AG08395 (cell line): ENCODE results near the gene TRPM3.

Source experiments
- DNase-seq: peaks from one replicate; pipeline ENCODE4 v3.0.0; 2012; ENCODE audit warnings: mixed read lengths, low spot score

Gene TRPM3

DNA sequence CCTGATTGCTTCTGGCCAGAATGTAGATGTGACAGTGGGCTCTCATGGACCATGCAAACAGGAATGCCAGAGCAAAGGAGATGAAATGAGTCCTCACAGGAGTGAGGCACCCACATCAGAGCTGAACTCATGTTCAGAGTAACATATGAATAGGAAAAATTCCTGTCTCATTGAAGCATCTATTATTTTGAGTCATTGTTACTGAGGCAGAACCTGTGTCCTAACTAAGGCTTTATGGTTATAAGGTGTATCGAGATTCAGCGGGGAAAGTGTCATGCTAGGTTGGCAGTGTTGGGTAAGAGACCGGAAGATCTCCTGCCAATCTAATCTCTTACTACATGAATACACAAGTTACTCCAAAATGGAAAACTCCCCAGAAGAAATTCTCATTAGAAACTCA, 304.1 kb downstream of the TRPM3 start:
- no peak for DNase-seq

DNA sequence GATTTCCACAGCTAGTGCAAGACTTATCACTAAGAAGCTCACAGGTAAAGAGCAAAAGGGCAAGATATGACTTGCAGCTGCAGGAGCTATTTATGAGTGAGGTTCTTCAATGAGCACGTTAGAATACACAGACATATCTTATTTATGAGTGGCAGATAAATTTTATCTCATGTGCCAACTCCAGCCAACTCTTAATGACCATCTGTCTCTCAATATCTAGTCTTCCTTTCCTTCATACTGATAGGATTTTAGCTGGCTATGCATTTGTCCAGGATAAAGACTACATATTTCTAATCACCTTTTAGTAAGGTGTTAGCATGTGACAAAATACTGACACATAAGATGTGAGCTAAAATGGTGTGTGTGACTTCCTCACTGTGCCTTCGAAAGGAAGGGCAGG, 304.5 kb downstream of the TRPM3 start:
- DNase-seq = no peak

DNA sequence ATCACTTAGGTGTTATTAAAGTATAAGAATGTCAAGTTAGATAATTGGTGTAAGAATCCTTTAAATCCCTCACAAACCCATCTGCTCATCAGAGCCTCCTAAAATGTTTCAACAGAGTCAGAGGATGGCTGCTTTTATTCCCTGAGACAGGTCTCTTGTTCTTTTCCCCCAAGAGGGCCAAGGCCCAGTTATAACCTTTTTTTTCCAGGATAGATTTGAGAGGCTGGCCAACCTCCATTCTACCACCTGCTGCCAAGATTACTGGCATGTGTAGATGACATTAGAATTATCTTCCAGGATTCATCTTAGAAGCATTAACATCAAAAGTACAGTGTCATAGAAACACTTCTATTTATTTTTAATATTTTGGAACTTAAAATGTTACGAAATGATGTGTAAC, 305.1 kb downstream of the TRPM3 start:
- DNase-seq = no peak

DNA sequence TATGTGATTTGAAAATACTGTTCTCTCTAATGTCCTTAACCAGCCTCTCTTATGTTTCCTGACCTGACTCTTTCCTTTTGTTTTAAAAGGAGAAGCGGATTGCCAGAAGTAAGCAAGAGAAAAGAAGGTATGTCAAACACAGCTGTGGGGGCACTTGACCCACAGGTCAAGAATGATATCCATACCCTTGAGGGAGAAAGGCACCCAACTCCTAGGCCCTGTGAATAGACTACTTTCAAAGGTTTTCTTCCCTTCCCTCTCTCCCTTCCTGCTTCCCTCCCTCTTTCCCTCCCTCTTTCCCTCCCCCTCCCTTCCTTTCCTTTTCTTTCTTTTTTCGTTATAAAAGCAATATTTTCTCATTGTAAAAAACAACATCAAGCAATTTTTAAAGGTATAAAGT, 306.8 kb downstream of the TRPM3 start:
- no peak for DNase-seq

DNA sequence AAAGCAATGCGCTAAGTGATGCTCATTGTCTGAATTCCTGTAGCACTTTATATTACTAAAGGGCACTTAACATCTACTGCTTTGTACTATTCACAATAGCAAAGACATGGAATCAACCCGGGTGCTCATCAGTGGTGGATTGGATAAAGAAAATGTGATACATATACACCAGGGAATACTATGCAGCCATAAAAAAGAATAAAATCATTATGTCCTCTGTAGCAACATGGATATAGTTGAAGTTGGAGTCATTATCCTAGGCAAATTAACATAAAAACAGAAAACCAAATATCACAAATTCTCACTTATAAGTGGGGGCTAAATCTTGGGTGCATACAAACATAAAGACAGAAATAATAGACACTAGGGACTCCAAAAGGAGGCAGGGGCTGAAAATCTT, 308.3 kb downstream of the TRPM3 start:
- no peak for DNase-seq

DNA sequence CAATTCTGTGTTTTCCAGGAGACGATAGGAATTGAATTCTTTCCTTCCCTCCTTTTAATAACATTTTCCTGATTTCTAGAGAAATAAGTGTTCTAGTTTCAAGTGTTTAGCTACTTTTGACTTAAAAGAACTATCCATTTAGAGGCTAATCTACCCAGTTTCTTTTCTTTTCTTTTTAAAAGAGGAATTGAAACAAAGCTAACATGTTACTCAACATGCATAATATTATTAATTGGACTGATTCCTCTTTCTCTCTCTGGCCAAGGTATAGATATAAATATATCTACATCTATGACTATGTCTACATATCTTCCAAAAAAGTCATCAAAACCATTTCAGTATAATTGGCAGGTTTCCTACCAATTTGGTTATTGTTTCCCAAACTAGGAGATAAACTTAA, 309.8 kb downstream of the TRPM3 start:
- DNase-seq = no peak

DNA sequence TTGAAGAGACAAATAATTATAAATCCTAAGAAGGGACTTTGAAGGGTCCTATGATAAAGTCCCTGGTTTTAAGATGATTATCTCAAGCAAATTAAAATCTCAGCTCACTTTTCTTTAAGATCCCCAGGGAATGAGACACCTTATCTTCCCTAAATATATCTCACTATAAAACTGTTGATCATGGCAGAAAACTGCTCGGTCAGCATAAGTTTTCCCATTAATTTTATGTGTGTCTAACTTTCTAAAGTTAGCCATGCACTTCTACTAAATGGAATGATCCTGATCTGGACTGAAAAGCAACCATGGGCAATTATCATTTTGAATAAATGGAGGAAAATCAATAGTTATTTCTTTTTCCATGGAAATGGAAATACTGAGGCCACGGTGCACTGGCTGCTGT, 314.5 kb downstream of the TRPM3 start:
- DNase-seq = no peak

DNA sequence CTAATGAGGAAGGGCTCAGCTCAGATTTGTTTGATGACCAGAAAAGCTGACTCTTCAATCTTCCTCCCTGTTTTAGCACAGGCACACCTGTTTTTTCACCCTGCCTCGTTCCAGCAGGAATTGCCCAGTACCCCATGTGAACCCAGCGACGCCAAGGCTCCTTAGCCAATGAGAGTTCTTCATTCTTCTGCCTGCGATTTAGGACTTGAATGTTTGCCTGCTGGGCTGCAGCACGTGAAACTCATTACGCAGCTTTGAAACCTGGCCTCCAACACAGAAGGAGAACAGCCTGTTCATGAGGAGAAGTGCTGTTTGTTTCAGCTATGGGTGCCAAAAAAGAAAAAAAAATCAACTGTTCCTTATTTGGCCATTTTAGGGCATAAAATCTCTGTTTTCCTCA, 315.5 kb downstream of the TRPM3 start:
- DNase-seq = no peak

DNA sequence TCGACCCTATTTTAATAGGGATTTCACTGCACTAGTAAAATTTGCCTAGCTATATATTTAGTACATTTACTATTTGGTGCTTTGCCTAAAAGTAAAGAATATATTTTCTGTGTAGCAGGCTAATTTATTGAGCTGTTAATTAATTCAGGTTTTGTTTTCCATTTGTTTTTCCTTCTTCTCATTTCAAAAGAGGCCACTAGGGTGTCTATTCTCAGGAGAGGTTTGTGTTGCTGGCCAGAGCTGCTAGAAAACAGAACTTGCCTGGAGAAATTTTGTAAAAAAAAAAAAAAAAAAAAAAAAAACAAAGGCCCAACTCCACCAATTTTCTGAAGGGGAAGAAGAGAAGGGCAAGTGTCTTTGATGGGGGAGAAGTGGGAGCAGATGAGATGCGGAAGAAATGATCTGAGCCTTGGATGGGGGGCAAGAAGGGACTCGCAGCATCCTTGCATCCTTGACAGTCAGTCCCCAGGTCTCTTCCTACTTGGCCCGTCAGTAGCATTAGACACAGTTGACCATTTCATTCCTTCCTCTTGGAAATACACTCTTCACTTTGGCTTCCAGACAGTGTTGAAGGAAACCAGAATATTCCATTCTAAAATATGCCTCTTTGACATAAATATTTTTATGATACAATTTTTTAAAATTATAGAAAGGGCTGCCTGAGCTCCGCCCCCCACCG, 318.5 kb downstream of the TRPM3 start:
- no peak for DNase-seq

DNA sequence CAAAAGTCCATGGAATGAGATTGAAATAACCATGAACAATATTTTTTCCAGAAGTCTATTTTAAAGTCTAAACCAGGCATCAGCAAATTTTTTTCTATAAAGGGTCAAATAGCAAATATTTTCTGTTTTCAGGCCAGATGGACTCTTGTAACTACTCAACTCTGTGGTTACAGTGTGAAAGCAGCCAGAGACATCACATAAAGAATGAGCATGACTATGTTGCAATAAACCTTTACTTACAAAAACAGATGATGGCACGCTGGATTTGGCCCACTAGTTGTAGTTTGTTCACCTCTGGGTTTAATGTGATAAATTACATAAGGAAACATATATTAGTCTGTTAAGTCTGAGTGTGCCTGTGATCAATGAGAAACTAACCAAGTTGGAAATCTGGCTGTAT, 319.2 kb downstream of the TRPM3 start:
- DNase-seq = peak; percentile 18

DNA sequence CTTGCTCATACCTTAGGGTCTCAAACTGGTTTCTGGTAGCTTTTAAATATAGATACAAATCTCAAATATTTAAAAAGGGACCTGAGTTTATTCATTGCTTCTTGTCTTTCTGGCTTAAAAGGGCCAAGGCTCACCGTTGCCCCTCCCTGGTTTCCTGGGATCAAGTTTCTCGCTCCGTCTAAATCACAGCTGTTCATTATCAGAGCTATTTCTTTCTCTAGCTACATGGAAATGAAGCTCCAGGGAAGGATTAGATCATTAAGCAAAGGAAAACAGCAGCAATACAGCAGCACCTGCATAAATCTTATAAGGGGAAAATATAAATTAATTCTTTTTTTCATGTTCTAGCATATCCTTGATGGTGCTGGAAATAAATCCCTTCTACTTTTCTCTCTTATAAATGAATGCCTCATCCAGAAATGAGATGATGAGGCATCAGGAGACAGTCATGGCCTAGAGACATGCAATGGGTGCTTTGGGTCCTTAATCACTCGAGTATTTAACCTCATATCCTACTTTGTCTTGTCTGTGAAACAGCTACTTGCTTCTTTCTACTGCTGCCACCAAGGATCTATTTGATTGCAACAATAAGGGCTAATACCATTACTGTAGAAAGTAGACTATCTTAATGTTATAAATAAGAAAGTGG, 320.1 kb downstream of the TRPM3 start:
- no peak for DNase-seq

DNA sequence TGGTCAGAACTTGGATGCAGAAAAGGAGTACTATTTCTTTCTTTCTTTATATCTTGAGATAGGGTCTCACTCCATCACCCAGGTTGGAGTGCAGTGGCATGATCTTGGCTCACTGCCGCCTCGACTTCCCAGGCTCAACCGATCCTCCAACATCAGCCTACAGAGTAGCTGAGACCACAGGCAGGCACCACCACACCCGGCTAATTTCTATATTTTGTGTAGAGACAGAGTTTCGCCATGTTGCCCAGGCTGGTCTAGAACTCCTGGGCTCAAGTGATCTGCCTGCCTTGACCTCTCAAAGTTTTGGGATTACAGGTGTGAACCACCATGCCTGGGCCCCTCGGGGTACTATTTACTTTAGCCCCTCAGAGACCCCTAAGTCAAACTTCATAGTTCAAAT, 323.4 kb downstream of the TRPM3 start:
- DNase-seq = no peak

DNA sequence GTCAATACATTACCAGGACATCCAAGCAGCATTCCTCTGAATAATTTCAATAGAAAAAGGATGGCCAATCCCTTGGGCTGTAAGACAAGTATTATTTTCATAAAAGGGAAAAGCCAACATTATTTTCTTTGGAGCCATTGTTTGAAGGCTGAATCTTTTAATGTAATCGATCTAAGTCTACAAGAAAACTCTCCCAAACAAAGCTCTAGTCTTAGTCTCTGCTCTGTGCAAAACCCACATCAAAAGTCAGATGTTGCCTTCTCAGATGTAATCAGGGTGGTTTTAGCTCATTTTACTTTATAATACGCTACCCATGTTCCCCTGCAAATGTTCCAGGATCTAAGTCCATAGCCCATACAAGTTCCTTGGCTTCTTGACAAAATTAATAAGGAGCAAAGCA, 325.6 kb downstream of the TRPM3 start:
- no peak for DNase-seq

DNA sequence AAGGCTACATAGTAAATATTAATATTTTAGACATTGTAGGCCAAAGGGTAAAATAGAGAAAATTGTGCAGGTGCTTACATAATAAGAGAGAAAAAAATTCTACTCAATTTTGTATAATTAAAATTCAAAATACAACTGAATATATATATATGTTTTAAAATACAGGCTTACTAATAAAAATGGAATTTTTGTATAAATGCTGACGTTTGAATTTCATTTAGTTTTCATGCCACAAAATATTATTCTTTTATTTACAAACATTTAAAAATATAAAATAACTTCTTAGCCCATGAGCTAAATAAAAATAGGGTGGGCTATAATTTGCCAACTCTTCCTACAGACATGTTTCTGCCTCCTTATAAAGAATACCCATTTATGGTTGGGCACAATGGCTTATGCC, 328.6 kb downstream of the TRPM3 start:
- no peak for DNase-seq

DNA sequence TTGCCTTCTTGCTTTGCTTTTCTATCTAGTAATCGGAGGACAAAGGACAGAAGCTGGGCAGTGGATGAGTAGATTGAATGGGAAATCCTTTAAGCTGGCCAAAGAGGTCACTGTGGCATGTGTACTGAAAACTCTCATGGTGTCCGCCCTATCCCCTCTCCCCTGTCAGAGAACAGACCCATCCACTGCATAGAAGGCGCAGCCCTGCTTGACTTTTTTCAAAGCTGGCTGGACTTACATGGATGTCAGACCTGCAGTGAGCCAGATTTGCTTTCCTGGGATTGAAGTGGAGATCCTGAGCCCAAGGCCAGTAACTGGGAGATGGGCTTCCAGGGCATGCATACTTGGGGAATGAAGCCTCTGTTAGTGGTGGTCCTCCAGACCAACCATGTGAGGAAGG, 329.5 kb downstream of the TRPM3 start:
- DNase-seq = no peak

DNA sequence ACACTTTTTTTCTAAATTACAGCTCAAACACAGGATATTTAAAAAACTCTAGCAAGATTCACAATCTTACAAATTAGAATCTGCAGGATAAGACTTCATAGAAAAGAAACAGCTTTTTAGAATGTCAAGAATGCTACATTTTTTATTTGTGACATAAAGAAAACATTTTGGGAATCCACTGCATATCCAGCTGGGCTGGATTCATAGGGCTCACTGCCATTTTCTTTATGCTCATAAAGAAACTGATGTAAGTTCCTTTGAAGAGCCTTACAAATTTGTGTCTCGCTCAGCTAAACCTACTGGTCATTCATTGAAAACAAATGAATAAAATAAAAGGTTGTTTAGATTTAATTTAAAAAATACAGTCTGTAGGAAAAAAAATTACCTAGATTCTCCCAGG, 332.3 kb downstream of the TRPM3 start:
- DNase-seq = no peak

DNA sequence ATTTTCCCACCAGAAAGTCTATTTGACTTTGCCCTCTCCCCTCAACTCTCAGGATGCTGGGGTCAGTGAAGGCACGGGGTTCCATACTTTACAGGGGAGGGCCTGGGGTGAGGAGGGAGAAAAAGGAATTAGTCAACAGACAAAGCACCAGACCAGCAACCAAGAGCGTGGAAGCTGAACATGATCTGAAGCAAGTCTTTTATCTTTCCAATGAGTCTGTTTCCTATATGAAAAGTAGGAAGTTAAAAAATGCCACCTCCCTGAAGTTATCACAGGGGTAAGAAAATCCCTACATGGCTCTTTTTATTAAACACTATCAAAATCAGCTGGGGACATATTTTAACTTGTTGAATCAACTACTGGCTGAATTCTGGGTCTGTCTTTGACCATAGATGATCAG, 337.0 kb downstream of the TRPM3 start:
- no peak for DNase-seq

DNA sequence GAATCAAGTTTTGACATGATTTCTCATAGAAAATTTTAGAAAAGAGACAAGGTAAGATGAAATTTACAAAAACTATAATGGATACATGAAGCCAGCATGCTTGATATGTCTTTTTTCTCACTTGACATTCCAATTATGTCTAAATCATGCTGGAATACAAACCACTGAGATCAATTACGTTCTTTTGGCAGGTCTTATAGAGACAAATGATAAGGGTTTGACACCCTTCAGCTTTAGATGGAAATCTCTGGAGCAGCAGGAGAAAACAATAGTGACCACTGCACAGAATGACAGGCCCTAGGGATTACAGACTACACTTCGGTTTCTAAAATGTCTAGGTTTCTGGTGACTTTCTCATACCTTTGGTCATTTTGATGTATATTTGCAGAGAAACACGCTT, 342.9 kb downstream of the TRPM3 start:
- DNase-seq = no peak

DNA sequence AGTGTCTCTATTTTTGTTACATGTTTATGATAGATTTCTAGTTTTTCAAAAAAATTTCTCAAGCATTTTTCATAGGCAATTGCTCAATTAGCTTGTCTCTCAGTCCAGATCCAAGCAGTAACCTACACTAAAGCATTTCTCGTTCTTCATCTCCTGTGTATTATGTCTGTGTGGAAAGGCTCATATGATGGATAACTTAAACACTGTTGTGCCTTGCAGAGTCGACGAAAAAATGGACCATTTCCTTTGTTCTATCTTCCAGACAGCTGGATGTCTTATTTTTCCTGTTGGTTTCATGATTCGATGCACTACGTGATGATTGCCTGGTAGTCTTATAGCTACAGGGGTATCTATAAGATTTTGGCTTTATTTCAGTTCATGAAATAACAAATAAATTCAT, 347.8 kb downstream of the TRPM3 start:
- no peak for DNase-seq

DNA sequence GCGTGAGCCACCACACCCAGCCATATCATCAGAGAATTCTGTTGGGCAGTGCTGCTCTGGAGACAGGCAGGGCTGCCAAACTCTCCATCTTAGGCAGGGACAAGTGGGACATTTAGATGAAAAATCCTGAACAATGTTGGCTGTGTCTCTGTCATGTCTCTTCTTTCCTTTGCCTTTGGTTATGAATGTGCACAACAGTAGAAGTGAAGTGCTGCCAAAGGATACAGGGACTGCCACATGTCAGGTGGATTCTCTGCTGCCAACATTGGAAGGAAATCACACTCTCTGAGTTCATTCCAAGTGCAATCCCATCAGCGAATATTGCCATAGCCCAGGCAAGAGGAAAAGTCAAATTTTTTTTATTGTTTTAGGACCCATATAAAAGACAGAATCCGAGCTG, 348.8 kb downstream of the TRPM3 start:
- no peak for DNase-seq

DNA sequence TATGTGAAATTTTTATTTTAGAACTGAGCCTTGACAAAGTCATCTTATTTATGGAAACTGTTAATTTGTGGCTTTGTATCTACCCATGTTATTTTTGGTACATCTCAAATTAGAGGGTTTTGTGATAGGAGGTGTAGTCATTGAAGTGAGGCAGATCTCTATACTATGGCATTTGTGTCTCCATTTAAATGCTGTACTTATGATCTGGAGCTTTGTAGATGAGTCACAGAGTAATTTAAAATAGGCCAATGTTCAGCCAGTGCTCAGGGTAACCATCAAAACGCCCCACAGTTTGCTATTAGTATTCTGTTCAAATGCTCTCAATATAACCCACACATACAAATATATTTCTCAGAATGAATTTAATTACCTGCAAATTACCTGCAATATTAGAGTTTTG, 355.5 kb downstream of the TRPM3 start:
- no peak for DNase-seq

DNA sequence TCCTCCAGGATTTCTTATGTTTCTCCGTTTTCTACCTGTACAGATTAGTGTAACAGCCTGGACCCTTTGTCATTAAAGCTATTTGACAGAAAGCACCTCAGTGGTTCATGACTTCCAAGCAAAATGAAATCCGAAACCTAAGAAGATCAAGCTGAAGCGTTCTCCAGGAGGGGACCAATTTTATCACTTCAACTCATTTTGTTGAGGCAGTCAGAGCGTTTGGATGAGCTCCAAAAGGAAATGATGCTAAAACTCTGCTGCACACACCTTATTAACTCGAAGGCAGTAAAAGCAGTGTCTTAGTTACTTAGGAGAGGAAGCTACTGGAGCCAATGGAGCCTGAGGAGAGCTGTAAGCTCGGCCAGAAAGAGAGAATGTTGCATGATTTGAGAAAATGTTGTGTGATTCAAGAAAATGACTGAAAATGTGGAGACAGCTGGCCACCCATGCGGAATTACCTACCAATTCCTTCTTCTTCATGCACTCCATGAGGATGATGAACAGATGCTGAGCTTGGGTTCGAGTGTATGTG, 360.2 kb downstream of the TRPM3 start:
- DNase-seq = no peak

DNA sequence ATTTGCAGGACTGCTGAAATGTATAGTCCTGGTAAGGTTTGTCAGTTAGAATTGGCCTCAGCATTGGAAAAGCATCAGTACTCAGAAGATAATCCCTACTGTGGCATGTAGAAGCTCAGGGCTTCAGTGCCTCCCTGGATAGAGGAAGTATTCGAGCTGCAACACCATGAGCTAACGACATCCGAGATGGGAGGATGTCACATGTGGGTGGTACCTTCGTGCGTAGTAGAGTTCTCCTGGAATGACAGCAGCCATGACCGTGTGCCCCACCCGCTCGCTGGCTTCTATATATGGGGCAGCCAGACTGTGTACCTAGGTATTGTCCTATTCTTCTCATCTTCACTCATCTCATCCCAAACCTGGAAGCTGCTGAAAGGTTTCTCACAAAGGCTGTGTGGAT, 361.2 kb downstream of the TRPM3 start:
- DNase-seq = no peak

DNA sequence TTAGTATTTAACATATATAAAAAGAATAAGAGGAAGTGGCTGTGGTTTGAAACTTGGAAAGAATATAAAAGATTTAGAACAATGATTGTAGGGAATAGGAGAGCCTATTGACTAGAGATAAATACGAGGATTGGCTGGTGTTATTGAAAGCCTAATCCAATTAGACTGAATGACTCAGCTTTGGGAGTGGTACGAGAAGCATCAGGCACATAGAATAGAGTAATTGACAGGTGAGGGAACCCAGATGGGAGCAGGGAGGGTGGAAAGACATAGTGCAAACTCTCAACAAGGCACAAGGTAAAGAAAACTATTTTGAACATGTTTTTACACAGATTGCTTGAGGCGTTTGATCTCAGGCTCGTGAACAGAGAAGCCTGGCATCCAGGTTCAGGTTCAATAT, 368.1 kb downstream of the TRPM3 start:
- no peak for DNase-seq
